HG03045 (cell line): ENCODE measurements around the gene PACSIN3.

Source experiments
- ATAC-seq: cut with Tn5 transposase; IDR thresholded peaks from one replicate; pipeline ENCODE4 v1.9.1; 2021; ENCODE audit warnings: mild to moderate bottlenecking, moderate library complexity; ENCODE audit not compliant: unreplicated experiment

PACSIN3 gene

GRCh38 chr11:47154616-47155570 is 31.3 kb downstream of the PACSIN3 start:
- no peak for ATAC-seq

- ATAC-seq, result no peak
Observed at GRCh38 chr11:47152953-47153950, 33.0 kb downstream of the PACSIN3 start.

GRCh38 chr11:47152126-47152952 is 33.9 kb downstream of the PACSIN3 start:
- ATAC-seq, result no peak

GRCh38 chr11:47149782-47150181 is 36.5 kb downstream of the PACSIN3 start:
- ATAC-seq, result no peak

- no peak for ATAC-seq
Observed at GRCh38 chr11:47148903-47149531, 37.2 kb downstream of the PACSIN3 start.

- no peak for ATAC-seq
Observed at GRCh38 chr11:47148270-47148669, 38.0 kb downstream of the PACSIN3 start.

GRCh38 chr11:47147681-47148080 is 38.6 kb downstream of the PACSIN3 start:
- no peak for ATAC-seq

GRCh38 chr11:47147250-47147649 is 39.0 kb downstream of the PACSIN3 start:
- ATAC-seq, result no peak

- no peak for ATAC-seq
Observed at GRCh38 chr11:47144541-47144940, 41.7 kb downstream of the PACSIN3 start.

GRCh38 chr11:47143322-47143721 is 42.9 kb downstream of the PACSIN3 start:
- no peak for ATAC-seq

- ATAC-seq, result no peak
Observed at GRCh38 chr11:47139878-47140277, 46.4 kb downstream of the PACSIN3 start.

GRCh38 chr11:47137476-47137875 is 48.8 kb downstream of the PACSIN3 start:
- no peak for ATAC-seq

- no peak for ATAC-seq
Observed at GRCh38 chr11:47136921-47137320, 49.3 kb downstream of the PACSIN3 start.

- no peak for ATAC-seq
Observed at GRCh38 chr11:47136327-47136726, 49.9 kb downstream of the PACSIN3 start.

GRCh38 chr11:47132981-47133380 is 53.3 kb downstream of the PACSIN3 start:
- no peak for ATAC-seq

- no peak for ATAC-seq
Observed at GRCh38 chr11:47132490-47132889, 53.7 kb downstream of the PACSIN3 start.

GRCh38 chr11:47131136-47131535 is 55.1 kb downstream of the PACSIN3 start:
- ATAC-seq, result no peak

- ATAC-seq, result no peak
Observed at GRCh38 chr11:47130543-47130942, 55.7 kb downstream of the PACSIN3 start.
